Caco-2 (cell line): ENCODE results near the gene LMF1. TPM values are rescaled to one million over a fixed set of nuclear protein-coding genes. Genes with fewer than 3 reads are reported as not detected.

Experiments
- BruUV-seq: library from RNA; stranded (reverse); fragments of 400-500 nt; replicated peaks from 2 replicates; lab custom pipeline; 2021; lab: Mats Ljungman, UMichigan
- CTCF ChIA-PET: fragments of 300-600 bp; sonication (Branson Sonifier 250); formaldehyde crosslinking; loops from one replicate; lab custom pipeline; 2022; ENCODE audit warnings: antibody characterized with exemption; lab: Charles Lee
- POLR2A ChIA-PET: fragments of 300-600 bp; sonication (Branson Sonifier 250); formaldehyde crosslinking; loops from one replicate; lab custom pipeline; 2022; ENCODE audit warnings: antibody characterized with exemption; lab: Charles Lee
- DNase-seq, 2 experiments: peaks; one replicate each; pipeline versions ENCODE4 v3.0.0 to v3.0.0-alpha.2; 2020 to 2022
- H3K27me3 ChIP-seq: replicated peaks from 2 replicates; pipeline ENCODE4 v1.6.0; 2011; ENCODE audit warnings: low read length; ENCODE audit not compliant: control insufficient read depth, insufficient read depth
- H3K36me3 ChIP-seq: 2 replicates; pipeline ENCODE4 v1.5.1; 2011; ENCODE audit warnings: low read length; ENCODE audit not compliant: control insufficient read depth, insufficient read depth
- H3K4me1 ChIP-seq: fragments of 250-450 bp; sonication (Bioruptor Pico); 2 replicates; pipeline ENCODE4 v1.5.1; 2020; ENCODE audit warnings: mild to moderate bottlenecking
- H3K4me3 ChIP-seq: 2 replicates; pipeline ENCODE4 v1.5.1; 2011; ENCODE audit warnings: low read depth, mild to moderate bottlenecking, control low read depth, low read length
- H3K9me3 ChIP-seq: fragments of 250-450 bp; sonication (Bioruptor Pico); 2 replicates; pipeline ENCODE4 v1.5.1; 2020; ENCODE audit warnings: mild to moderate bottlenecking, moderate library complexity
- H3K27ac Mint-ChIP-seq: one replicate; pipeline ENCODE4 v1.8.0; 2022; ENCODE audit warnings: mixed read lengths; ENCODE audit not compliant: unreplicated experiment
- H3K27me3 Mint-ChIP-seq: one replicate; pipeline ENCODE4 v1.8.0; 2022; ENCODE audit warnings: mixed read lengths; ENCODE audit not compliant: insufficient read depth, unreplicated experiment
- H3K36me3 Mint-ChIP-seq: one replicate; pipeline ENCODE4 v1.8.0; 2022; ENCODE audit warnings: mild to moderate bottlenecking, mixed read lengths; ENCODE audit not compliant: insufficient read depth, unreplicated experiment
- H3K4me1 Mint-ChIP-seq: one replicate; pipeline ENCODE4 v1.8.0; 2022; ENCODE audit warnings: low read depth, mixed read lengths; ENCODE audit not compliant: unreplicated experiment
- H3K4me3 Mint-ChIP-seq: one replicate; pipeline ENCODE4 v1.8.0; 2022; ENCODE audit warnings: mild to moderate bottlenecking, moderate library complexity, mixed read lengths; ENCODE audit not compliant: unreplicated experiment
- H3K9me3 Mint-ChIP-seq: one replicate; pipeline ENCODE4 v1.8.0; 2022; ENCODE audit warnings: mixed read lengths; ENCODE audit not compliant: unreplicated experiment
- intact Hi-C: fragments of 100-400 bp; cut with micrococcal nuclease; formaldehyde crosslinking; loops from one replicate; pipeline ENCODE4 v1.10.0; 2022; ENCODE audit not compliant: unreplicated experiment
- total RNA-seq: library from RNA; stranded (reverse); gene quantifications from 2 replicates; pipeline ENCODE4 v1.2.3, GENCODE V29; 2022
- TF ChIP-seq, protein P1 (sequence below), 2 experiments: fragments of 200-600 bp in 1 of 2; IDR thresholded peaks; 1 replicate in 1 of 2; 2 replicates in 1 of 2; pipeline versions ENCODE4 v1.5.1 to v1.8.0; 2011 to 2022; ENCODE audit warnings: antibody characterized with exemption in 1 of 2, control low read depth in 1 of 2, inconsistent platforms in 1 of 2, low read depth in 1 of 2, low read length in 1 of 2, mild to moderate bottlenecking in 1 of 2, moderate library complexity in 1 of 2; ENCODE audit not compliant: insufficient read depth in 1 of 2, severe bottlenecking in 1 of 2, unreplicated experiment in 1 of 2

Gene LMF1
- total RNA-seq, 1 experiment from 2014 or later, result 12.3 TPM

DNA sequence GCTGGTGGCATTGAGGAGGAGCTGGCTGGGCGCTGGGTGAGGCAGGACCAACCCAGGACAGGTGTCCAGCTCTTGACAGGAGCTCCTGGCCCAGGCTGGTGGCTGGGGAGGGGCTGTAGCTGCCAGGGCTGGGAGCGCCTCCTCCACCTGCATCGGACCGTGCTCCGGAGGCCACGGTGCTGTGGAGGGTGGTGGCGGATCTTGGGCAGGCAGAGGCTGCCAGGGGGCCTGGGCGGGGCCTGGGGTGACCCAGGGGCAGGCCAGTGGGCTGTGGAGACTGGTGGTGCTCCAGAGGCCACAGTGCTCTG, 42.8 kb upstream of the LMF1 start:
- CTCF ChIA-PET, result no interaction called here
- H3K9me3 Mint-ChIP-seq, result no peaks in the 10 kb centered on the region
- H3K27me3 Mint-ChIP-seq, result peaks cover 14% of the 10 kb centered on the region

DNA sequence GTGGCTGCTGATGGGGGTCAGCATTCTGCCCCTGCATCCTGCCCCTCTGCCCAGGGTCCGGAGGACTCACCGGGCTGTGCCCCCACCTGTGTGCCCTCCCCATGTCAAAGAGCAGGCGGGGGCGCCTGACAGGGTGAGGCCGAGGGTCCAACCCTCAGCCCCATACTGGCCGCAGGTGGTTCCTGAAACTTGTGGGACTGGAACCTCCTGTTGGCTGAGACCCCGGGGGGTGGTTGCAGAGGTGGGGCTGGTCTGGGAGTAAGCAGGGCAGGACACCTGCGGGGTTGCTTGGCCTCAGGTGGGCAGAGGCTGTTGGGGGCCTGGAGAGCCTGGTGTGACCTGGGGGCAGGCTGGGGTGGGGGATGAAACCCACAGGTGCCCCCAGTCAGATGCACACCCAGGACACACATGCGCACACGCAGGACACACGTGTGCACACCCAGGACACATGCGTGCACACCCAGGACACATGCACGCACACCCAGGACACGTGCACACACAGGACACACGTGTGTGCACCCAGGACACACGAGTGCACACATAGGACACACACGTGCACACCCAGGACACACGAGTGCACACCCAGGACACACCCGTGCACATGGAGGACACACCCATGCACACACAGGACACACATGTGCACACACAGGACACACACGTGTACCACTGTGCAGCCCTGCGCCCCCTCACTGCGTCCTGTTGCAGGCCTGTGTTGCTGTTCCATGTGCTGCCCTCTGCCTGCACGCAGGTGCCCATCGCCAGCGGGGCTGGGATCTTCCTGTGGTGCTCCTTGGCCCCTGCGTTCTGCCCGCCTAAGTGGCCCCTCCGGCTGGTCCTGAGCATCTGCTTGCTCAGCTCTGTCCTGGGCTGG, 42.2 kb upstream of the LMF1 start:
- TF ChIP-seq, protein P1, sequence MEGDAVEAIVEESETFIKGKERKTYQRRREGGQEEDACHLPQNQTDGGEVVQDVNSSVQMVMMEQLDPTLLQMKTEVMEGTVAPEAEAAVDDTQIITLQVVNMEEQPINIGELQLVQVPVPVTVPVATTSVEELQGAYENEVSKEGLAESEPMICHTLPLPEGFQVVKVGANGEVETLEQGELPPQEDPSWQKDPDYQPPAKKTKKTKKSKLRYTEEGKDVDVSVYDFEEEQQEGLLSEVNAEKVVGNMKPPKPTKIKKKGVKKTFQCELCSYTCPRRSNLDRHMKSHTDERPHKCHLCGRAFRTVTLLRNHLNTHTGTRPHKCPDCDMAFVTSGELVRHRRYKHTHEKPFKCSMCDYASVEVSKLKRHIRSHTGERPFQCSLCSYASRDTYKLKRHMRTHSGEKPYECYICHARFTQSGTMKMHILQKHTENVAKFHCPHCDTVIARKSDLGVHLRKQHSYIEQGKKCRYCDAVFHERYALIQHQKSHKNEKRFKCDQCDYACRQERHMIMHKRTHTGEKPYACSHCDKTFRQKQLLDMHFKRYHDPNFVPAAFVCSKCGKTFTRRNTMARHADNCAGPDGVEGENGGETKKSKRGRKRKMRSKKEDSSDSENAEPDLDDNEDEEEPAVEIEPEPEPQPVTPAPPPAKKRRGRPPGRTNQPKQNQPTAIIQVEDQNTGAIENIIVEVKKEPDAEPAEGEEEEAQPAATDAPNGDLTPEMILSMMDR (IDR thresholded peaks at IDR 0.05; ENCODE audit: insufficient read depth in 1 of 2, low read depth in 1 of 2, low read length in 1 of 2, severe bottlenecking in 1 of 2, unreplicated experiment in 1 of 2), result no peak
- ChIA-PET POLR2A (no interaction called here), CTCF (no interaction called here)
- Mint-ChIP-seq H3K9me3 (no peaks in the 10 kb centered on the region), H3K4me3 (no peak overlapping the region), H3K27me3 (peaks cover 13% of the 10 kb centered on the region), H3K4me1 (no peaks in the 10 kb centered on the region), H3K27ac (no peak overlapping the region), H3K36me3 (no peaks in the 10 kb centered on the region)
- H3K4me1 ChIP-seq, result no peaks in the 10 kb centered on the region
- no TSS peak for BruUV-seq
- H3K27me3 ChIP-seq, result peaks cover 2% of the 10 kb centered on the region
- H3K36me3 ChIP-seq, result no peaks in the 10 kb centered on the region
- intact Hi-C loops, result no loop called here
- no peak for DNase-seq
- no peaks in the 10 kb centered on the region for H3K9me3 ChIP-seq
- H3K4me3 ChIP-seq, result no peak overlapping the region

More for the DNA sequence above, 42.8 kb upstream of the LMF1 start:
- Histone ChIP-seq H3K4me3 (no peak overlapping the region), H3K36me3 (no peaks in the 10 kb centered on the region), H3K9me3 (no peaks in the 10 kb centered on the region), H3K27me3 (peaks cover 2% of the 10 kb centered on the region), H3K4me1 (no peaks in the 10 kb centered on the region)
- intact Hi-C loops, result no loop called here
- Mint-ChIP-seq H3K4me3 (no peak overlapping the region), H3K4me1 (no peaks in the 10 kb centered on the region), H3K36me3 (no peaks in the 10 kb centered on the region), H3K27ac (no peak overlapping the region)
- TF ChIP-seq, protein P1 (IDR thresholded peaks at IDR 0.05; ENCODE audit: insufficient read depth in 1 of 2, low read depth in 1 of 2, low read length in 1 of 2, severe bottlenecking in 1 of 2, unreplicated experiment in 1 of 2), result no peak
- POLR2A ChIA-PET, result no interaction called here
- DNase-seq, result no peak
- BruUV-seq, result no TSS peak

- CTCF ChIA-PET, result no interaction called here
- H3K27me3 Mint-ChIP-seq, result peaks cover 13% of the 10 kb centered on the region
Measured at GRCh38 chr16:1012135-1012534, 41.4 kb upstream of the LMF1 start.

More at GRCh38 chr16:1012135-1012534, 41.4 kb upstream of the LMF1 start:
- TF ChIP-seq, protein P1 (IDR thresholded peaks at IDR 0.05; ENCODE audit: insufficient read depth in 1 of 2, low read depth in 1 of 2, low read length in 1 of 2, severe bottlenecking in 1 of 2, unreplicated experiment in 1 of 2), result no peak
- no peaks in the 10 kb centered on the region for H3K4me1 ChIP-seq
- no peak overlapping the region for H3K4me3 ChIP-seq
- Mint-ChIP-seq H3K36me3 (no peaks in the 10 kb centered on the region), H3K4me1 (no peaks in the 10 kb centered on the region), H3K4me3 (no peak overlapping the region), H3K9me3 (no peaks in the 10 kb centered on the region), H3K27ac (no peak overlapping the region)
- intact Hi-C loops, result no loop called here
- POLR2A ChIA-PET, result no interaction called here
- H3K36me3 ChIP-seq, result no peaks in the 10 kb centered on the region
- BruUV-seq, result no TSS peak
- no peak for DNase-seq
- H3K9me3 ChIP-seq, result no peaks in the 10 kb centered on the region
- H3K27me3 ChIP-seq, result peaks cover 2% of the 10 kb centered on the region
